MV-4-11 (cell line): ENCODE results near the gene TRPV6.

Experiments used
- DNase-seq: peaks from one replicate; lab custom pipeline; 2025; lab: John Stamatoyannopoulos, UW

TRPV6 gene

DNA sequence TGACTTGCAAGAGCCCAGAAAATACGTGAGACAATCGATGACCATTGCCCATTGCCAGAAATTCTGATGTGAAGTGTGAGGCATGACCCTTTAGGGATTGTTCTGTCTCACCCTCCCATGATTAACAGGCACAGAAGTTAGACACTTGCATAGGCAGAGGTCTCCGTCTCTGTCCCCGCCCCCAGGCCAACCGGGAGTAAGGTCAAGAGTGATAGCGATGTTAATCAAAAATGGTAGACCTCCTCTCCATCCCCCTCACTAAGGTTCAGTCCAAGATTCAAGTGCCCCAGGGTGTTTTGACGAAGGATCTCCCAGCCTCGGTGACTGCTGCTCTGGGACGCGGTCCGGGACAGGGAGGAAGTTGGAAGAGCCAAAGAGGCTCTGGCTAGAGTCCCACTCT, 22.7 kb upstream of the TRPV6 start:
- no peak for DNase-seq

DNA sequence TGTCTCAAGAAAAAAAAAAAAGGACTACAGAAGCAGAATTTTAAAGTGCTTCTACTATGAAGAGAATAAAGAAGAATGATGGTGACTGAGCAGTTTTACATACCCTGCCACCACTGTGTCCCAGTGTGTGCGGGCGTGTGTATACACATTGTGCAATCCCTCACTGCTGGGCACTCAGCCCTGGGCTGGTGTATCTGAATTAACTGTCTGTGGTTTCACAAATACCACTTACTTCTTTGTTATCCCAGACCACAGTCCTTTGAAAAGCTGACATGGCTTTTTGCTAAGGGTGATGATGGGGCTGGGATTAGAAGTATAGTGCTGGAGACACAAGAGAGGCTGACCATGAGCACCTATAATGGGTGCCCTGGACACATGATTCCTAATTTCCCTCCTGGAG, 21.1 kb upstream of the TRPV6 start:
- no peak for DNase-seq

DNA sequence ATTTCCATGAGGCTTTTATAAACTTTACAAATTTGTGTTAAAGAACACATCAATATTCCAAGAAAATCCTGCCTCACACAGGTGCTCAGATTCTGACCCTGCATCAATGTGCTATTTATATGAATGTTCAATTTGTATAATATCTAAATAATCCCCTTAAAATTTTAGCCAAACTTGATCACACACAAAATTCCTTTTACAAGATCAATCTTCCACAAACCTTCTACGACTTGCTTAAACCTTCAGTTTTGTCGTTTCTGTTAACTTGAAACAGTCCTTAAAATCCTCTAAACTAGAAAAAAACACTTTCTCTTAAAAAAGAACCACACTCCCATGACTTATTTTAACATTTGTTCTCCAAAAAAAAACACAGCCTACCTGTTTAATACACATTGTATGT, 20.2 kb upstream of the TRPV6 start:
- DNase-seq = no peak

DNA sequence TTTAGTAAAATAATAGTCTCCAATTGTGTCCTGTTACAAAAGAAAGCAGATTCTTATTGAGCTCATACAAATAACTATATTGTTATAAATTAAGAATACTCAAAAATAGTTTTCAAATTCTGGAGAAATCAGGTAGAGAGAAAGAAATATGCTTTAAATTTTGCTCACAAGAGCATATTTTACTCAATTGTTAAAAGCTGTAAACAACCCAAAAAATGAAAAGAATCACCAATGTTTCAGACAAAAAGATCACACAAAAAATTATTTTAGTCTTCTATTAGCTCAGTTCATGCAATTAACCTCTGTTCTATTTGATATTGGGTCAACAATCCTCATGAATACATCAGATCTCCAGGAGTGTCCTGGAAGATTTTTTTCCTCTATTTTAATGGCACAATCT, 18.6 kb upstream of the TRPV6 start:
- no peak for DNase-seq

GRCh38 chr7:142901426-142902259, 16.1 kb upstream of the TRPV6 start:
- no peak for DNase-seq

DNA sequence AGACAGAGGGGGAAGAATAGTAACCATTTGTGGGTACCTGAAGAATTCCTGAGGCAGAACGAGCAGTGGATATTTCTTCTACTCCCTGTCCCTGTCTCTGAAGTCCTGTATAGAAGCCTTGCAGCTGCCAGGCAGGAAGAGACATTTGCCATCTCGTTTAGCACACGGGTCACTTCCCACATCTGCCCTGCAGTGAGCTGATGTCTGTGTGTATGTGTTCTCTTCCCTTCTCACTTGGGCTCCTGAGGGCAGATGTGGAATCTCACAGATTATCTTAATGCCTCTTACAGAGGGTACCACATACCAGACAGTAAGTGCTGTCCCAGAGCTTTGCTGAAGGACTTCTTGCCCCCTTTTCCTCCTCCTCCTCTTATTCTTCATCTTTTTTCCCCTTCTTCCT, 14.1 kb upstream of the TRPV6 start:
- DNase-seq = no peak

DNA sequence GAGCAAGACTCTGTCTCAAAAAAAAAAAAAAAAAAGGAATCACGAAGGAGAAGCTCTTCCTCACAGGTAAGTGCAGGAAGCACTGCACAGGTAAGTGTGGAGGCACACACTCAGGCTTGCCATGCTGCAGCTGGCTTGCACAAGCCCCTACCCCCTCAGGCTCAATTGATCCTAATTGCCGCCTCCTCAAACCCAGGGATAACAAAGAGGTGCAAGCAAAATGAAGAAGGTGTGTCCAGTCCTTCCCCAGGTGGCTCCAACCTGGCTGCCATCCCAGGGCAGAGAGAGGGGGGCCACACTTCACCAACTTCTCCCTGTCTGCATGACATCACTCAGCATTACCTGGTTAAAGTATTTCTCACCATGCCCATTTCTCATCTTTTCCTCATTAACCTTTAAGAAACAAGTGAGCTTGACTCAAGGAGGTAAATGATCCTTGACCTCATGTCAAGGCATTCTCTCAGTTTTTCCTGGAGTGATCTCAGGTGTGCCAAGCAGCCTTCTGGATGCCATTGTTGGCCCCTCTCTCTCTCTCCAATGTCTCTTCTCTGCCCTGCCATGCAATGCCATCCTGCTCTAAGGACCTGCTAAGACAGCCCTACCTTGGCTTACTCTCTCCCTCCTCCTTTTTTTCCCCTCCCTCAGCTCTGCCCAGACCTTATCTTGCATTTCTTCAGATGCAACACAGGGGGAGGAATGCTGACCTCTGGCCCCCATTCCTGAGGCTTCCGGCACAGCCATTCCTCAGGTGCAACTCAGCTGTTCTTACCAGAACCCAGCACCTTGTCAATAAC, 13.0 kb upstream of the TRPV6 start:
- DNase-seq = no peak

DNA sequence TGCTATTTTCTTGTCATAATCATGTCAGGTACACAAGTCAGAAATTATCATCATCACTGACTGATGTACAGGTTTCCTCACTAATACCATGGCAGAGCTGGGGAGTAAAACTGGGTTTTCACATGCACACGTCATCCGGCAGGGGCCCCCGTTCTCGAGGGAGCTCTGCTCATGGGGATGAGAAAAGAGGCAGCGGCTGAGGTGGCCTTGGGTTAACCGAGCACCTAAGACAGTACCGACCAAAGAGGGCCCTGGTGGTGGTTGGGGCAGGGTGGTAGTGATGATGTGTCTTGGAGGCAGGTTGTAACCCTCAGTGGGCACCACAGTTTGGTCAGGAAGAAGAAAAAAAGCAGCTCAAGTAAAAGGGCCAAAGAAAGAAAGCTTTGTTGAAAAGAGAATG, 12.1 kb upstream of the TRPV6 start:
- DNase-seq = no peak

- DNase-seq = no peak
These were observed 11.3 kb upstream of the TRPV6 start for GRCh38 chr7:142896741-142897379.

DNA sequence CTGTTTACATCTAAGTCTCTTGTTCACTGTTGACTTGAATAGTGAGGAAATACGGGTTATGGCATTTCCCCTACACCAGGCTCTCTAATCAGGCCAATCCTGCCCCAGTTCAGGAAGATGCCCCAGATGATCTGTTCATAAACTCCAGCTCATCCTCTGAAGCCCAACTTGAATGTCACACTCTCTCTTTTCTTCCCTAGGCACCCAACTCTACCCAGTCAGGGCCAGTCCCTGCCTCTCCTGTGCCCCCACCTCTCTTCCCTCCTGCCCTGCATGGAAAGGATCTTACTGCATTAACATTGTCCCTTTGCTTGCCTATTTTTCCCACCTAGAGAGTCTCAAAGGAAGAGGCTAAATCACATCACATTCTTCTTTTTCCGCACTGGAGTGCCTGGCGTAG, 10.6 kb upstream of the TRPV6 start:
- no peak for DNase-seq

GRCh38 chr7:142894985-142895593, 9.5 kb upstream of the TRPV6 start:
- DNase-seq = no peak

GRCh38 chr7:142894112-142894984, 8.8 kb upstream of the TRPV6 start:
- no peak for DNase-seq

DNA sequence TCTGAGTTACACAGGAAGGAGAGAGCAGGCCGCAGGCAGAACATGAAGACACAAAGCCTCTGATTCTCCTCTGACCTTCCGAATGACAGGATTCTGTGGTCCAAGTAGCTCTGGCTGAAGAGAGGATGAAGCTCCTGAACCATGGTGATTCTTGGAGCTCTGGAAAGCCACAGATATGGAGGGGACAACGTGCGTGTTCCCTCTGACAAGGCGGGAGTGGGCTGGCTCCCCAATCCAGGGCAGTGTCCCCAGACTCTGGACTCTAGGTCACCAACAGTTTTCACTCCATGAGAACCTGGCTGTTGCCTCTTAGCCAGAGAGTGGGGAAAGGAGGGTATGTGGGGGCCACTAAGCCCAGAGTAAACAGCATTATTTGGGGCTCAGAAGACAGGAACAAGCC, 7.4 kb upstream of the TRPV6 start:
- DNase-seq = no peak

- DNase-seq = no peak
These were observed 6.0 kb upstream of the TRPV6 start for GRCh38 chr7:142891490-142892082.

- no peak for DNase-seq
These were observed 5.4 kb upstream of the TRPV6 start for GRCh38 chr7:142890874-142891485.

DNA sequence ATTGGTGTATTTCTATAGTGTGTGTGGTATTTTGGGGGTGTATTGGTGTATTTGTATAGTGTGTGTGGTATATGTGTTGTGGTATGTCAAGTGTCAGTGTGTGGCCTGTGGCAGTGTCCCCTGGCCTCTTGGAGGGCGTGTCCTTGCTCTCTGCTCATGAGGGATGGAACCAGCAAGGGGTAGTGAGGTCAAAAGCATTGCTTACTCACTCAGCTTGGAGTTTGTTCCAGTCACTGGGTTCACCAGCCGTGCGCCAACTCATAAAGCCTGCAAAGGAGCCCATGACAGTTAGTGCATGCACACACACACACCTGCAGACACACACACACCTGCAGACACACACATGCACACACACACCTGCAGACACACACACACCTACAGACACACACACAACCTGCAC, 4.3 kb upstream of the TRPV6 start:
- no peak for DNase-seq

DNA sequence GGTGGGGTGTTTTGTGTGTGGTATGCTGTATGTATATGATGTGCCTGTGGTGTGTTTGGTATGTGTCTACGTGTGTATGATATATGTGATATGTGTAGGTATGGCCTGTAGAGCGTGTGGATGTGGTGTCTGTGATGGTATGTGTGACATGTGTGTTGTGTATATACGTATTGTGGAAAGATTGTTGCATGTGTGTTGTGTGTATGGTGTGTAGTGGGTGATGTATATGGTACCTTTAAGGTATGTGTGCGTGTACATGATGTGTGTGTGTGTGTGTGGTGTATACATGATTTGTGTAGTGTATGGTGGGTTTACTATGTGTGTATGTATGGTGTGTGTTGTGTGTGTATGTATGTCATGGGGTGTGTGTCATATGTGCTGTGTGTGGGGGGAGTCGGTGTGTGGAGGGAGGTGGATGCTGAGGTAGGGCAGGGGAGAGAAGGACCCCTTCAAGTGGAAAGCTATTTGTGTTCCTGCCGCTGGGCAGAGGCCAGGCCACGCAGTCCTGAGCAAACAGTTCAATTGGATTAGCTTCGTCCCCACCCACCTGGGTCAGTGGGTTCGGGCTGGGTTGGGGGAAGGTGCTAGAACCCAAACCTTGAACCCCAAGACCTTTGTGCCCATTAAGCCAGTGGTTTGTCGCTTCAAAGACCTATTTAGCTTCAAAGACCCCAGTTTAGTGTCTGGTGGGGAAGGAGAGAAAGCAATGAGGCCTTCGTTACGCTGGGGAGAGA, 1.9 kb upstream of the TRPV6 start:
- DNase-seq = no peak

DNA sequence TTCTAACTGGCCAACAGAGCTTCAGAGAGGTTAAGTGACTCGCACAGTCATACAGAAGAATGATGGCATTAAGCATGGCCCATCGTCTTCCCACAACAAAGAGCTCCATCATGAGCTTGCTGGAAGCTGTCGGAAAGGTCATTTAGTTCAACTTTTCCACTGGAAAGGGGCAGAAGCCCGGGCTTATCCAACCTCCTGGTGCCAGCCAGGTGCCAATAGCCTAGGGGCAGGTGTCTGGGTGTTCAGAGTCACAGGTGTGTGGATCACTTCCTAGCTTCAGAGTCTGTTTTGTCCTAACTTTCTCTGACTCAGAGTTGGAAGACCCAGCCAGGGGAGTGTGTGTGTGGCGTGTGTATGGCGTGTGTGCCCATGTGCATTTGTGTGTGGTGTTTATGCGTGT, 1.3 kb upstream of the TRPV6 start:
- no peak for DNase-seq

GRCh38 chr7:142884286-142884640, 1.3 kb downstream of the TRPV6 start:
- no peak for DNase-seq
